Lower leg skin (tissue), 4 donors: ENCODE data around the gene NUP155. TPM values are rescaled to one million over a fixed set of nuclear protein-coding genes. Genes with fewer than 3 reads are reported as not detected.

Experiments
- DNase-seq, 2 donors: peaks; one replicate each; pipeline ENCODE4 v3.0.0-alpha.2; 2019; ENCODE audit warnings: low spot score in 2 of 2
- H3K4me3 ChIP-seq: fragments of 200-600 bp; sonication (generic); 2 replicates; pipeline ENCODE4 v1.5.1; 2017; ENCODE audit warnings: mild to moderate bottlenecking, low read depth; ENCODE audit not compliant: poor library complexity, severe bottlenecking
- POLR2A ChIP-seq, 2 donors: fragments of 450-650 bp; IDR thresholded peaks; one replicate each; pipeline ENCODE4 v1.6.1; 2016 to 2017; ENCODE audit warnings: antibody characterized with exemption in 2 of 2, mild to moderate bottlenecking in 1 of 2, moderate library complexity in 1 of 2
- WGBS, 2 donors: methylation state at CpG; one replicate each; pipeline ENCODE4 v1.1.5; 2018; 5-methylcytosine and 5-hydroxymethylcytosine counted together
- intact Hi-C: fragments of 100-400 bp; cut with DNase I; formaldehyde crosslinking; loops from one replicate; pipeline ENCODE4 v1.15.0; 2023; ENCODE audit warnings: low total_unique reads
- total RNA-seq, 4 donors: library from RNA; depleted of rRNA; stranded (reverse); fragments of >200 nt; gene quantifications; one replicate each; pipeline ENCODE4 v1.1.0, GENCODE V29; 2016
- TF ChIP-seq, protein P1 (sequence below), 3 donors: fragments of 450-650 bp; IDR thresholded peaks; one replicate each; pipeline ENCODE4 v1.5.1; 2016; ENCODE audit warnings: antibody characterized with exemption in 3 of 3, mild to moderate bottlenecking in 3 of 3, moderate library complexity in 2 of 3

Gene NUP155
- total RNA-seq, 4 donors from 2014 or later: 13.0 to 17.8 (median 15.6) TPM

DNA sequence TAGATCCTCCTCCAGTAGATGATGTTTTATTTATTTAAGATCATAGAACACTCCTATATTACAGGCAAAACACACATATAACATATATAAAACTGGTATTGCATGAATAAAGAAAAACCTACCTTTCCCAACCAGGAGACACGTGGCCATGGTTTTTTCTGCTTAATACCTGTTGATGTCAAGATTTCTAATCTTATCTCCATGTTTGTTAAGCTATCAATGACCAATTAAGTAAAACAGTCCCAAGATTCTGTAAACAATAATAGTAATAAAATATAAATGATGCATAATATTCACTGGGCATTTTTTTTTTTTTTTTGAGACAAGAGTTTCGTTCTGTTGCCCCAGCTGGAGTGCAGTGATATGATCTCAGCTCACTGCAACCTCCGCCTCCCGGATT is 123.4 kb downstream of the NUP155 start:
- no peak for DNase-seq
- TF ChIP-seq, protein P1, sequence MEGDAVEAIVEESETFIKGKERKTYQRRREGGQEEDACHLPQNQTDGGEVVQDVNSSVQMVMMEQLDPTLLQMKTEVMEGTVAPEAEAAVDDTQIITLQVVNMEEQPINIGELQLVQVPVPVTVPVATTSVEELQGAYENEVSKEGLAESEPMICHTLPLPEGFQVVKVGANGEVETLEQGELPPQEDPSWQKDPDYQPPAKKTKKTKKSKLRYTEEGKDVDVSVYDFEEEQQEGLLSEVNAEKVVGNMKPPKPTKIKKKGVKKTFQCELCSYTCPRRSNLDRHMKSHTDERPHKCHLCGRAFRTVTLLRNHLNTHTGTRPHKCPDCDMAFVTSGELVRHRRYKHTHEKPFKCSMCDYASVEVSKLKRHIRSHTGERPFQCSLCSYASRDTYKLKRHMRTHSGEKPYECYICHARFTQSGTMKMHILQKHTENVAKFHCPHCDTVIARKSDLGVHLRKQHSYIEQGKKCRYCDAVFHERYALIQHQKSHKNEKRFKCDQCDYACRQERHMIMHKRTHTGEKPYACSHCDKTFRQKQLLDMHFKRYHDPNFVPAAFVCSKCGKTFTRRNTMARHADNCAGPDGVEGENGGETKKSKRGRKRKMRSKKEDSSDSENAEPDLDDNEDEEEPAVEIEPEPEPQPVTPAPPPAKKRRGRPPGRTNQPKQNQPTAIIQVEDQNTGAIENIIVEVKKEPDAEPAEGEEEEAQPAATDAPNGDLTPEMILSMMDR (IDR thresholded peaks at IDR 0.05): no peak
- no peak for TF ChIP-seq POLR2A (IDR thresholded peaks at IDR 0.05)
- H3K4me3 ChIP-seq: no peak overlapping the region
- intact Hi-C loops: no loop called here
- 86% methylated on average over 4 of the region's 4 CpGs for WGBS, 2 donors

GRCh38 chr5:37247036-37247435 is 123.9 kb downstream of the NUP155 start:
- no peak for TF ChIP-seq POLR2A (IDR thresholded peaks at IDR 0.05)
- TF ChIP-seq, protein P1 (IDR thresholded peaks at IDR 0.05): no peak
- intact Hi-C loops: no loop called here
- H3K4me3 ChIP-seq: no peak overlapping the region
- 50 to 61% methylated on average over 1 of the region's 1 CpG for WGBS, 2 donors
- no peak for DNase-seq

Other genes with a start within 250 kb of the NUP155 start
- 10 to 100 TPM in 2 of 4 donors, 1 to 10 TPM in 2; 6.4 to 12.0 (median 9.7) TPM for gene CPLANE1, start 121.7 kb downstream of the NUP155 start, total RNA-seq
- 10 to 100 TPM; 19.1 to 25.5 (median 23.7) TPM for gene WDR70, start 8.2 kb upstream of the NUP155 start, total RNA-seq